Activated CD4-positive, alpha-beta T cell treated with anti-CD3 and anti-CD28 coated beads for 36 hours (primary cell): ENCODE measurements around the gene NSMF. TPM values are rescaled to one million over a fixed set of nuclear protein-coding genes. Genes with fewer than 3 reads are reported as not detected.

Experiments used
- ATAC-seq: fragments of 200-7000 bp; cut with Tn5 transposase; one replicate; pipeline ENCODE4 v1.10.0; 2021; ENCODE audit warnings: mild to moderate bottlenecking, moderate library complexity
- CTCF ChIA-PET: fragments of 350-600 bp; sonication (Branson Sonifier 250); formaldehyde crosslinking; loops from one replicate; lab custom pipeline; 2021; ENCODE audit warnings: antibody characterized with exemption; lab: Charles Lee
- POLR2A ChIA-PET: fragments of 350-600 bp; sonication (Branson Sonifier 250); formaldehyde crosslinking; loops from one replicate; lab custom pipeline; 2021; ENCODE audit warnings: antibody characterized with exemption, inconsistent platforms; lab: Charles Lee
- DNase-seq: peaks from one replicate; pipeline ENCODE4 v3.0.0-alpha.2; 2020
- H3K27ac Mint-ChIP-seq: one replicate; pipeline ENCODE4 v1.8.0; 2021; ENCODE audit warnings: mixed read lengths
- H3K27me3 Mint-ChIP-seq: one replicate; pipeline ENCODE4 v1.8.0; 2021; ENCODE audit warnings: mixed read lengths
- H3K36me3 Mint-ChIP-seq: one replicate; pipeline ENCODE4 v1.8.0; 2021; ENCODE audit warnings: low read depth, mixed read lengths
- H3K4me1 Mint-ChIP-seq: one replicate; pipeline ENCODE4 v1.8.0; 2021; ENCODE audit warnings: mixed read lengths
- H3K4me3 Mint-ChIP-seq: one replicate; pipeline ENCODE4 v1.8.0; 2021; ENCODE audit warnings: mild to moderate bottlenecking, moderate library complexity, mixed read lengths
- H3K9me3 Mint-ChIP-seq: one replicate; pipeline ENCODE4 v1.8.0; 2021; ENCODE audit warnings: low read depth, mixed read lengths
- intact Hi-C, 2 experiments: fragments of 100-400 bp; cut with DNase I in 1 of 2; cut with micrococcal nuclease in 1 of 2; formaldehyde crosslinking; loops; one replicate each; pipeline versions ENCODE4 v1.14.2 to v1.15.1; 2022 to 2024; cut with DNase I, micrococcal nuclease
- microRNA-seq: library from miRNA; unstranded; fragments of <30 nt; microRNA quantifications from one replicate; pipeline ENCODE4 v1.2.0, GENCODE V29; 2021; ENCODE audit warnings: borderline replicate concordance
- total RNA-seq, 2 experiments: library from RNA; stranded (reverse); gene quantifications; one replicate each; pipeline ENCODE4 v1.2.3, GENCODE V29; 2021

The NSMF gene
- total RNA-seq, 2 experiments from 2014 or later, result 63.6 to 65.0 TPM

- Mint-ChIP-seq H3K4me3 (peak overlapping the region; percentile 28), H3K4me1 (peaks cover 20% of the 10 kb centered on the region), H3K36me3 (no peaks in the 10 kb centered on the region), H3K27ac (peak overlapping the region; percentile 82), H3K27me3 (no peaks in the 10 kb centered on the region), H3K9me3 (no peaks in the 10 kb centered on the region)
- DNase-seq (peak; percentile 77), ATAC-seq (peak; percentile 98)
- CTCF ChIA-PET, result interaction anchor here (0.8 to 1.1 kb wide), 4 partner anchors 10 to 278 kb away, joined by 3 to 6 read pairs (median 4); partner anchors contain the start of gene NRARP
- intact Hi-C loops, result loop anchor here in 1 of 2 experiments (5.0 kb wide), 1 partner anchor 71 kb away; no protein-coding TSS in a partner anchor
- POLR2A ChIA-PET, result interaction anchor here (0.6 to 0.8 kb wide), 3 partner anchors 38 to 107 kb away, joined by 3 to 4 read pairs (median 3); no protein-coding TSS in a partner anchor
These were observed 61.3 kb downstream of the NSMF start for GRCh38 chr9:137397675-137398423.

Small RNA genes within 50 kb of the gene (microRNA-seq; reads per million reads assigned to microRNA genes)
- 2.8 reads per million for gene MIR7114

Other genes with a start within 250 kb of the NSMF start
- gene RNF208, start 237.1 kb downstream of the NSMF start, total RNA-seq, result 1 to 10 TPM; 7.1 to 8.9 TPM
- gene CYSRT1, start 234.2 kb downstream of the NSMF start, total RNA-seq, result under 1 TPM; 0.23 to 0.42 TPM
- gene RNF224, start 231.8 kb downstream of the NSMF start, total RNA-seq, result not detected
- not detected for gene SLC34A3, start 228.4 kb downstream of the NSMF start, total RNA-seq
- gene TUBB4B, start 218.0 kb downstream of the NSMF start, total RNA-seq, result 100 to 1,000 TPM; 264 to 278 TPM
- not detected for gene STPG3, start 208.0 kb downstream of the NSMF start, total RNA-seq
- gene NELFB, start 204.0 kb downstream of the NSMF start, total RNA-seq, result 10 to 100 TPM; 41.4 to 54.1 TPM
- gene TOR4A, start 181.6 kb downstream of the NSMF start, total RNA-seq, result 1 to 10 TPM; 2.6 to 3.4 TPM
- 1 to 10 TPM; 2.1 TPM for gene NRARP, start 157.1 kb downstream of the NSMF start, total RNA-seq
- gene EXD3, start 36.2 kb downstream of the NSMF start, total RNA-seq, result 1 to 10 TPM; 6.7 to 7.1 TPM
- gene NOXA1, start 35.9 kb downstream of the NSMF start, total RNA-seq, result 1 to 10 TPM in 1 of 2 experiments, under 1 TPM in 1; 0.97 to 1.7 TPM
- gene ENTPD8, start 18.0 kb downstream of the NSMF start, total RNA-seq, result not detected
- gene PNPLA7, start 91.1 kb upstream of the NSMF start, total RNA-seq, result 1 to 10 TPM; 3.1 to 3.6 TPM
- gene MRPL41, start 92.5 kb upstream of the NSMF start, total RNA-seq, result 10 to 100 TPM; 20.9 to 26.8 TPM
- 10 to 100 TPM; 23.5 to 29.1 TPM for gene DPH7, start 119.6 kb upstream of the NSMF start, total RNA-seq
- gene ZMYND19, start 131.2 kb upstream of the NSMF start, total RNA-seq, result 10 to 100 TPM; 36.2 to 43.0 TPM
- 10 to 100 TPM; 32.4 to 41.6 TPM for gene ARRDC1, start 146.4 kb upstream of the NSMF start, total RNA-seq
- 10 to 100 TPM; 66.6 to 76.7 TPM for gene EHMT1, start 159.7 kb upstream of the NSMF start, total RNA-seq